Heart left ventricle (tissue), 13 donors: Measurements from ENCODE around the gene CFAP99.

Experiments
- CTCF ChIP-seq, 12 donors: fragments of 200-600 bp; sonication (generic) in 4 of 12; IDR thresholded peaks; one replicate each; pipeline versions ENCODE4 v1.5.0 to v1.8.0; 2018 to 2022; ENCODE audit warnings: antibody characterized with exemption in 12 of 12, mild to moderate bottlenecking in 5 of 12
- POLR2A ChIP-seq, 2 donors: fragments of 450-650 bp; IDR thresholded peaks; one replicate each; pipeline ENCODE4 v1.6.1; 2017; ENCODE audit warnings: antibody characterized with exemption in 2 of 2, mild to moderate bottlenecking in 2 of 2, moderate library complexity in 2 of 2
- donor health status: ischemic (EF 13 %, LVEDD 7.1; RV severe dilation, severe dysfunction).
- donor health status: DM: no; HTN: yes; CAD: no.
- donor health status: DM: no; HTN: no; CAD: no.
- donor health status: ischemic (EF 25% LVEDD 6.9; RV normal size, moderate dysfunction).
- donor health status: ischemic (EF 25% LVEDD 5.7; RV mildly dilated, moderate dysfunction).
- donor health status: ischemic (EF 35%, LVEDD 5.7; RV mildly dilated, moderate dysfunction).
- donor health status: nonischemic (EF 11% LVEDD 7.7; RV severe dilation, severe dysfunction).
- donor health status: DM: yes; HTN: yes; CAD: no.
- donor health status: PGD.
- donor health status: ischemic (EF 29% LVEDD 5.4; RV normal size, mild dysfunction).
- donor health status: nonischemic (EF 23%, LVEDD 6.1; RV moderate dilation, normal function).

DNA sequence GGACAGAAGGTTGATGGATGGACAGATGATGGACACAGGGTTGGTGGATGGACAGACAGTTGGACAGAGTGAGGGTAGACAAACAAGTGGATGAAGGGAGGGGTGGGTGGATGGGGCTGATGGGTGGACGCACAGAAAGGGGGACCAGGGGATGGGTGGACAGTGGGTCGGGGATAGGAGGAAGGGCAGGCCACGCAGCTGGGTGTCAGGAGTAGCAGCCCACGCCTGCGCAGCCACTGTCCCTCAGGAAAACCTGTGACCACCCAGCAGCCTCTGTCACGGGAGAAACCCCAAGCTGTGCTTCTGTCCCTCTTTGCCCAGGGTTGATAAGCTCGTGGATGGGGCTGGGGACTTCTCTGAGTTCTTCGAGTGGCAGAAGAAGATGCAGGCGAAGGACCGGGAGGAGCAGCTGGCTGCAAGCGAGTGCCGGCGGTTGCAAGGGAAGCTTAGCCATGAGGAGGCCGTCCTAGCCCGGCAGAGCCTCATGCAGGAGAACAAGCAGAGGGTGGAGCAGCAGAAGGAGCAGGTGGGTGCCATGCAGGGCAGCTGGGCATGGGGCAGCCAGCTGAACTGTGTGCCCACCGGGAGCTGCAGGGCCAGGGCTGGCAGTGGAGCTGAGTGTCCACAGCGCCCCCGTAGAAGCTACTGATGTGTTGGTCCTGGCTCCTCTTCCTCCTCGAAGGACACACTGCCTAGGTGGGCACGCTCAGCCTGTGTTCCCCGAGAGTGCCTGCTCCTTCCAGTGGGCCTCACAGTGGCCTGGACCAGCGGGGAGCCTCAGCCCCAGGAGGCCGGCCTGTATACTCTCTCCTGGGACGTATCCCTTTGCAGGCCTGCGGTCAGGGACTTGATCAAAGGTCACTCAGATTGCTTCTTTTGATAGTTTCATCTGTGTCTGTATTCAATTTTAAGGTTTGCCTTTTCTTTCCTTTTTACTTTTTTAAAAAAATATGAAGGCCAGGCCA, 33.3 kb downstream of the CFAP99 start:
- no peak for TF ChIP-seq POLR2A (IDR thresholded peaks at IDR 0.05)
- no peak for TF ChIP-seq CTCF (IDR thresholded peaks at IDR 0.05)
